Fibroblast of skin of right quadriceps (primary cell): ENCODE data around the gene ZNF35.
"Not testable (repeated sequence)": the region's sequence is repeated elsewhere in the genome, so short reads cannot be mapped to it uniquely, and the experiment has no call there.

Experiments
- DNase-seq: peaks from one replicate; pipeline ENCODE4 v3.0.0-alpha.2; 2013

Gene ZNF35

GRCh38 chr3:44648564-44649229 is at the start of gene ZNF35:
Gene ZNF35 (plus strand): TSS chr3:44648732. CDS start chr3:44651068, 2,336 bp downstream.
- peak; percentile 85 for DNase-seq

GRCh38 chr3:44601749-44602148 is 46.8 kb upstream of the ZNF35 start:
- no peak for DNase-seq

- DNase-seq = no peak
Observed at GRCh38 chr3:44612678-44613077, 35.9 kb upstream of the ZNF35 start.

- peak; percentile 93 for DNase-seq
Observed at GRCh38 chr3:44624749-44625480, 23.6 kb upstream of the ZNF35 start, which contains the start of gene ZNF197. Gene ZNF197 (plus strand): TSS chr3:44625036. CDS start chr3:44629155, 4,119 bp downstream.

- no peak for DNase-seq
Observed at GRCh38 chr3:44628716-44629115, 19.8 kb upstream of the ZNF35 start.

GRCh38 chr3:44632193-44632592 is 16.3 kb upstream of the ZNF35 start:
- no peak for DNase-seq

GRCh38 chr3:44642337-44642736 is 6.2 kb upstream of the ZNF35 start:
- no peak for DNase-seq

- DNase-seq = no peak
Observed at GRCh38 chr3:44643024-44643423, 5.5 kb upstream of the ZNF35 start.

GRCh38 chr3:44647771-44648170 is 761 bp upstream of the ZNF35 start:
- no peak for DNase-seq

- DNase-seq = no peak
Observed at GRCh38 chr3:44649709-44650108, 1.2 kb downstream of the ZNF35 start.

- no peak for DNase-seq
Observed at GRCh38 chr3:44654039-44654438, 5.5 kb downstream of the ZNF35 start.

- no peak for DNase-seq
Observed at GRCh38 chr3:44659015-44659414, 10.5 kb downstream of the ZNF35 start.

GRCh38 chr3:44659434-44659833 is 10.9 kb downstream of the ZNF35 start:
- no peak for DNase-seq

- no peak for DNase-seq
Observed at GRCh38 chr3:44661189-44661588, 12.7 kb downstream of the ZNF35 start.

GRCh38 chr3:44665173-44665572 is 16.6 kb downstream of the ZNF35 start:
- no peak for DNase-seq

- DNase-seq = no peak
Observed at GRCh38 chr3:44666346-44666745, 17.8 kb downstream of the ZNF35 start.

- DNase-seq = no peak
Observed at GRCh38 chr3:44669760-44670159, 21.2 kb downstream of the ZNF35 start.

- not testable (repeated sequence) for DNase-seq
Observed at GRCh38 chr3:44673466-44673865, 24.9 kb downstream of the ZNF35 start.

- DNase-seq = no peak
Observed at GRCh38 chr3:44674211-44674610, 25.7 kb downstream of the ZNF35 start.

- DNase-seq = no peak
Observed at GRCh38 chr3:44678480-44679116, 30.1 kb downstream of the ZNF35 start.

- DNase-seq = no peak
Observed at GRCh38 chr3:44680921-44681455, 32.5 kb downstream of the ZNF35 start.

GRCh38 chr3:44682182-44682896 is 33.8 kb downstream of the ZNF35 start:
- peak; percentile 30 for DNase-seq
